Smooth muscle cell (in vitro differentiated cells): ENCODE measurements around the gene MLLT3. TPM values are rescaled to one million over a fixed set of nuclear protein-coding genes. Genes with fewer than 3 reads are reported as not detected.

Source experiments
- DNase-seq: peaks from one replicate; lab custom pipeline; 2025; ENCODE audit not compliant: unreplicated experiment; lab: John Stamatoyannopoulos, UW
- H2AFZ ChIP-seq: fragments of 200-600 bp; sonication (generic); 2 replicates; pipeline ENCODE4 v1.6.0; 2016; ENCODE audit warnings: antibody characterized with exemption, low read depth, mild to moderate bottlenecking
- H3F3A ChIP-seq: fragments of 200-600 bp; sonication (generic); 2 replicates; pipeline ENCODE4 v1.6.0; 2017; ENCODE audit warnings: antibody characterized with exemption, low read depth
- H3K27ac ChIP-seq: fragments of 200-600 bp; sonication (generic); 2 replicates; pipeline ENCODE4 v1.5.1; 2016; ENCODE audit warnings: low read depth, mild to moderate bottlenecking
- H3K27me3 ChIP-seq: fragments of 200-600 bp; sonication (generic); 2 replicates; pipeline ENCODE4 v1.6.1; 2016; ENCODE audit warnings: low read depth, mild to moderate bottlenecking
- H3K36me3 ChIP-seq: fragments of 200-600 bp; sonication (generic); 2 replicates; pipeline ENCODE4 v1.5.1; 2016; ENCODE audit warnings: low read depth
- H3K4me1 ChIP-seq: fragments of 200-600 bp; sonication (generic); 2 replicates; pipeline ENCODE4 v1.5.1; 2016; ENCODE audit warnings: low read depth
- H3K4me2 ChIP-seq: fragments of 200-600 bp; sonication (generic); 2 replicates; pipeline ENCODE4 v1.6.0; 2016; ENCODE audit warnings: mild to moderate bottlenecking
- H3K4me3 ChIP-seq: fragments of 200-600 bp; sonication (generic); 2 replicates; pipeline ENCODE4 v1.5.1; 2016; ENCODE audit warnings: mild to moderate bottlenecking
- H3K79me2 ChIP-seq: fragments of 200-600 bp; sonication (generic); 2 replicates; pipeline ENCODE4 v1.6.0; 2016; ENCODE audit warnings: low read depth, mild to moderate bottlenecking
- H3K9ac ChIP-seq: fragments of 200-600 bp; sonication (generic); 2 replicates; pipeline ENCODE4 v1.6.0; 2016; ENCODE audit warnings: low read depth
- H3K9me3 ChIP-seq: fragments of 200-600 bp; sonication (generic); replicated peaks from 2 replicates; pipeline ENCODE4 v1.5.1; 2016; ENCODE audit warnings: low read depth
- H4K20me1 ChIP-seq: fragments of 200-600 bp; sonication (generic); 2 replicates; pipeline ENCODE4 v1.6.0; 2016; ENCODE audit warnings: low read depth
- WGBS: methylation state at CpG from one replicate; pipeline ENCODE4 v1.1.7; 2016; ENCODE audit warnings: low lambda C conversion rate; 5-methylcytosine and 5-hydroxymethylcytosine counted together
- polyA plus RNA-seq: library from polyadenylated mRNA; unstranded; fragments of >200 nt; fragmentation: Nextera tagmentation; extraction: Ambion mirVana; gene quantifications from 2 replicates; pipeline ENCODE4 v1.2.1, GENCODE V29; 2016
- total RNA-seq: library from RNA; depleted of rRNA; stranded (reverse); fragments of >200 nt; gene quantifications from 2 replicates; pipeline ENCODE4 v1.2.3, GENCODE V29; 2014
- TF ChIP-seq, protein P1 (sequence below): fragments of 200-600 bp; sonication (generic); IDR thresholded peaks from 2 replicates; pipeline ENCODE4 v1.5.1; 2017; ENCODE audit warnings: borderline replicate concordance, mild to moderate bottlenecking, antibody characterized with exemption; ENCODE audit not compliant: insufficient read depth, poor library complexity, severe bottlenecking

Gene MLLT3
- total and polyA plus RNA-seq, 2 experiments from 2014 or later: 21.9 to 29.9 TPM

DNA sequence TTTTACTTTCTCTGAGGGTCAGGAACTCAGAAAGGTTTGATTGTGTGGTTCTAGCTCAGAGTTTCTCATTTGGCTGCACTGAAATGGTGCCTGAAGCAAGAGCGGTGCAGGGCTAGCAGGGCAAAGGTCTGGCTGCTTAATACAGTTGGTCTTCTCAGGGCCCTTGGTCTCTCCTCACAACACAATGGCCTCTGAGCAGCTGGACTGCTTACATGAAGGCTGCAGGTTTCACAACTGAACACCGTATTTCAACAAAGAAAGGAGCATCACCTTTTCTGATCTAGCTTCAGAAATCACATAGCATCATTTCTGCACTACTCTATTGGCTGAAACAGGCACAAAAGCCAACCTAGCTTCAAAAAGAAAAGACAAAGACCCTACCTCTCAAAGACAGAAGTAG is 122.2 kb downstream of the MLLT3 start:
- TF ChIP-seq, protein P1, sequence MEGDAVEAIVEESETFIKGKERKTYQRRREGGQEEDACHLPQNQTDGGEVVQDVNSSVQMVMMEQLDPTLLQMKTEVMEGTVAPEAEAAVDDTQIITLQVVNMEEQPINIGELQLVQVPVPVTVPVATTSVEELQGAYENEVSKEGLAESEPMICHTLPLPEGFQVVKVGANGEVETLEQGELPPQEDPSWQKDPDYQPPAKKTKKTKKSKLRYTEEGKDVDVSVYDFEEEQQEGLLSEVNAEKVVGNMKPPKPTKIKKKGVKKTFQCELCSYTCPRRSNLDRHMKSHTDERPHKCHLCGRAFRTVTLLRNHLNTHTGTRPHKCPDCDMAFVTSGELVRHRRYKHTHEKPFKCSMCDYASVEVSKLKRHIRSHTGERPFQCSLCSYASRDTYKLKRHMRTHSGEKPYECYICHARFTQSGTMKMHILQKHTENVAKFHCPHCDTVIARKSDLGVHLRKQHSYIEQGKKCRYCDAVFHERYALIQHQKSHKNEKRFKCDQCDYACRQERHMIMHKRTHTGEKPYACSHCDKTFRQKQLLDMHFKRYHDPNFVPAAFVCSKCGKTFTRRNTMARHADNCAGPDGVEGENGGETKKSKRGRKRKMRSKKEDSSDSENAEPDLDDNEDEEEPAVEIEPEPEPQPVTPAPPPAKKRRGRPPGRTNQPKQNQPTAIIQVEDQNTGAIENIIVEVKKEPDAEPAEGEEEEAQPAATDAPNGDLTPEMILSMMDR: no peak
- peaks cover 83% of the 10 kb centered on the region for H3K79me2 ChIP-seq
- H3K4me2 ChIP-seq: no peak overlapping the region
- H2AFZ ChIP-seq: no peak overlapping the region
- H3K4me1 ChIP-seq: no peaks in the 10 kb centered on the region
- no peaks in the 10 kb centered on the region for H3K9me3 ChIP-seq
- peaks cover 5% of the 10 kb centered on the region for H3K36me3 ChIP-seq
- H3K27me3 ChIP-seq: no peaks in the 10 kb centered on the region
- no peaks in the 10 kb centered on the region for H3F3A ChIP-seq
- peaks cover 47% of the 10 kb centered on the region for H4K20me1 ChIP-seq
- no peak overlapping the region for H3K4me3 ChIP-seq
- H3K9ac ChIP-seq: no peak overlapping the region
- H3K27ac ChIP-seq: no peak overlapping the region
- DNase-seq: no peak
- 95% methylated on average over 2 of the region's 2 CpGs for WGBS

DNA sequence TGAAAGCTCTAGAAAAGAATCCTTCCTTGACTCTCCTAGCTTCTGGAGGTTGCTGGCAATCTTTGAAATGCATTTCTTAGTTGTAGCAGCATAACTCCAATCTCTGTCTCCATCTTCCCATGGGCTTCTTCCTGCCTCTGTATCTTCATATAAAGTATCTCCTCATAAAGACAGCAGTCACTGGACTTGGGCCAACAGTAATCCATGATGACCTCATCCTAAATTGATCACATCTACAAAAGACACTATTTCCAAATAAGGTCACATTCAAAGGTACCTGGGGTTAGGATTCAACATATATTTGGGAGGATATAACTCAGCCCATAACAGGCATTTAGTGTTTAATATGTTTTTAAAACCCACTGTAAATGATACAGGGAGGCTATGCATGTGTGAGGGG is 123.3 kb downstream of the MLLT3 start:
- H3K4me3 ChIP-seq: no peak overlapping the region
- DNase-seq: no peak
- H3K4me1 ChIP-seq: no peaks in the 10 kb centered on the region

DNA sequence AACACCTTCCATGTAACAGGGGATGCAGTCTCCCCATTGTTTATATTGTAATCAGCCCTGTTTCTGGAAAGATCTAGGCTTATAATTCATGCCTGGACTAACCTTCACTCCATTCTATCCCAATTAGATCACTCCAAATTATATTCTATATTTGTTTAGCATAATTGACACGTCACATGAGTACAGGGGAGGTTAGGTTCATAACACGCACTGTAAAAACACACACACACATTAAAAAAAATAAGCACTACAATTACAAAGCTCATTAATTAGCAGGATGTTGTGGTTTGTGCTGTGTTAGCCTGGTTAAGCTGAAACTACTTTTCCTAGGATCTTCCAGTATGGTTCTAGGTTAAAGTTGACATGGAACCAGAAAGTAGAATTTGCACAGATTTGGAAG is 126.0 kb downstream of the MLLT3 start:
- Histone ChIP-seq H3F3A (no peaks in the 10 kb centered on the region), H3K36me3 (no peaks in the 10 kb centered on the region), H3K4me2 (no peak overlapping the region), H3K79me2 (peaks cover 89% of the 10 kb centered on the region), H3K27me3 (no peaks in the 10 kb centered on the region), H3K27ac (no peak overlapping the region), H3K9ac (no peak overlapping the region), H2AFZ (no peak overlapping the region), H3K4me3 (no peak overlapping the region), H3K4me1 (no peaks in the 10 kb centered on the region), H4K20me1 (peaks cover 64% of the 10 kb centered on the region), H3K9me3 (no peaks in the 10 kb centered on the region)
- 90% methylated on average over 2 of the region's 2 CpGs for WGBS
- TF ChIP-seq, protein P1: no peak
- DNase-seq: no peak

More for the DNA sequence above, 123.3 kb downstream of the MLLT3 start:
- peaks cover 48% of the 10 kb centered on the region for H4K20me1 ChIP-seq
- peaks cover 83% of the 10 kb centered on the region for H3K79me2 ChIP-seq
- TF ChIP-seq, protein P1: no peak
- no peak overlapping the region for H3K27ac ChIP-seq
- H3K27me3 ChIP-seq: no peaks in the 10 kb centered on the region
- H3F3A ChIP-seq: no peaks in the 10 kb centered on the region
- H3K4me2 ChIP-seq: no peak overlapping the region
- no peaks in the 10 kb centered on the region for H3K9me3 ChIP-seq
- no peak overlapping the region for H2AFZ ChIP-seq
- peaks cover 1% of the 10 kb centered on the region for H3K36me3 ChIP-seq
- H3K9ac ChIP-seq: no peak overlapping the region

DNA sequence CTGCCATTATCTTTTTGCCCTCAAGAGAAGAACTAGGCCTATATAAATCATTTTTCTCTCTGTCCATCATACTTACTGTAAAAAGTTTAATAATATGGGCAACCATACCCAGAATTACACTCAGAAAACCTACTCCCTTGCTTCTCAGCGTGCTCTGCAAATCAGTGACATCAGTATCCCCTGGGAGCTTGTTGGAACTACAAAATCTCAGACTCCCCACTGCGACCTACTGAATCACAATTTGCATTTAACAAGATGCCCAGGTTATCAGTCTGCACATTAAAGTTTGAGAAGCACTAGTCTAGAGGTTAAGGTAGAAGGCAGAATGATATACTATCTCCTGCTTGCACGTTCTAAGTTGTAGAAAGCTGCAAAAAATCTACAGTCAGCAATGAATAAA is 127.2 kb downstream of the MLLT3 start:
- peaks cover 92% of the 10 kb centered on the region for H3K79me2 ChIP-seq
- no peak overlapping the region for H3K27ac ChIP-seq
- H3K36me3 ChIP-seq: no peaks in the 10 kb centered on the region
- TF ChIP-seq, protein P1: no peak
- peaks cover 57% of the 10 kb centered on the region for H4K20me1 ChIP-seq
- H2AFZ ChIP-seq: no peak overlapping the region
- no peak overlapping the region for H3K4me3 ChIP-seq
- no peaks in the 10 kb centered on the region for H3F3A ChIP-seq
- H3K4me2 ChIP-seq: no peak overlapping the region
- 60% methylated on average over 3 of the region's 3 CpGs for WGBS
- H3K27me3 ChIP-seq: no peaks in the 10 kb centered on the region
- no peaks in the 10 kb centered on the region for H3K4me1 ChIP-seq
- H3K9me3 ChIP-seq: no peaks in the 10 kb centered on the region
- no peak overlapping the region for H3K9ac ChIP-seq
- no peak for DNase-seq
